GM12865 (cell line): ENCODE results near the gene KLHL29.

ENCODE experiments used
- DNase-seq: peaks from one replicate; pipeline ENCODE4 v3.0.0; 2010; ENCODE audit warnings: low read depth
- H3K4me3 ChIP-seq: 2 replicates; pipeline ENCODE4 v1.5.1; 2011; ENCODE audit warnings: mild to moderate bottlenecking, low read depth, low read length, control low read depth
- TF ChIP-seq, protein P1 (sequence below): IDR thresholded peaks from 2 replicates; pipeline ENCODE4 v1.5.1; 2011; ENCODE audit warnings: low read length, control low read depth, low read depth, inconsistent platforms; ENCODE audit not compliant: insufficient read depth; ENCODE audit errors: missing control alignments

The KLHL29 gene

DNA sequence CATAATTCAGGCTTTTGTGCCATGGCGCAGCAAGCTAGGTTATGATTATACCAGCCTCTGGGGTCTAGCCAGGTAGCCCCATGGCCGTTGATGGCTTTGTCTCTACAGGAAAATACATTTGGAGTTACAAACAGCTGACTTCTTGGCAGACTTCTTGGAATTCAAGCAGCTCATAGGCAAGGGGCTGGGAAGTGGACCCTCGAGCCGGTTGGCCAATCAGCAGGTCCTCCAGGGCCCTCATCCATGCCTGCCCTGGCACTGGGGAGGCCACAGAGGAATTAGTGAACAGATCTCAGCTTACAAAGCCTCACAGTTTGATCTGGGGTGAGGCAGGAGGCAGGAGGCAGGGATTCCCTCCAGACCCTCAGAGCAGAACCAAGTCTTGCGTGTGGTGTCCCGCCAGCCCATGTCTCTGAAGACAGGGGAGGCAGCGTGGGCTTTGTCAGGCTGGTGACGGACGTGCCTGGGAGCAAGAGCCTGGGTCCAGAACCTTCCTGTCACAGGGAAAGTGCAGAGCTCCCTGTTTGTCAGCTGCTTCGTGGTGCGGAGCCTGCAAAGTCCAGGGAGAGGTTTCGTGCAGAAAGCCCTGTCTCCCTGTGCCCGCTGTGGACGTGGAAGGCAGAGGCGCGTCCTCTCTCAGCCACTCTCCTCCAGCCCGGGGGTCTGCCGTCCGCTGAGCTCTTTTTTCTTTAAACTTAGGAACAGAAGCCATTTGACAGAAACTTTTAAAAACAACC is 131.7 kb downstream of the KLHL29 start:
- TF ChIP-seq, protein P1, sequence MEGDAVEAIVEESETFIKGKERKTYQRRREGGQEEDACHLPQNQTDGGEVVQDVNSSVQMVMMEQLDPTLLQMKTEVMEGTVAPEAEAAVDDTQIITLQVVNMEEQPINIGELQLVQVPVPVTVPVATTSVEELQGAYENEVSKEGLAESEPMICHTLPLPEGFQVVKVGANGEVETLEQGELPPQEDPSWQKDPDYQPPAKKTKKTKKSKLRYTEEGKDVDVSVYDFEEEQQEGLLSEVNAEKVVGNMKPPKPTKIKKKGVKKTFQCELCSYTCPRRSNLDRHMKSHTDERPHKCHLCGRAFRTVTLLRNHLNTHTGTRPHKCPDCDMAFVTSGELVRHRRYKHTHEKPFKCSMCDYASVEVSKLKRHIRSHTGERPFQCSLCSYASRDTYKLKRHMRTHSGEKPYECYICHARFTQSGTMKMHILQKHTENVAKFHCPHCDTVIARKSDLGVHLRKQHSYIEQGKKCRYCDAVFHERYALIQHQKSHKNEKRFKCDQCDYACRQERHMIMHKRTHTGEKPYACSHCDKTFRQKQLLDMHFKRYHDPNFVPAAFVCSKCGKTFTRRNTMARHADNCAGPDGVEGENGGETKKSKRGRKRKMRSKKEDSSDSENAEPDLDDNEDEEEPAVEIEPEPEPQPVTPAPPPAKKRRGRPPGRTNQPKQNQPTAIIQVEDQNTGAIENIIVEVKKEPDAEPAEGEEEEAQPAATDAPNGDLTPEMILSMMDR = no peak
- H3K4me3 ChIP-seq = no peak overlapping the region
- no peak for DNase-seq

DNA sequence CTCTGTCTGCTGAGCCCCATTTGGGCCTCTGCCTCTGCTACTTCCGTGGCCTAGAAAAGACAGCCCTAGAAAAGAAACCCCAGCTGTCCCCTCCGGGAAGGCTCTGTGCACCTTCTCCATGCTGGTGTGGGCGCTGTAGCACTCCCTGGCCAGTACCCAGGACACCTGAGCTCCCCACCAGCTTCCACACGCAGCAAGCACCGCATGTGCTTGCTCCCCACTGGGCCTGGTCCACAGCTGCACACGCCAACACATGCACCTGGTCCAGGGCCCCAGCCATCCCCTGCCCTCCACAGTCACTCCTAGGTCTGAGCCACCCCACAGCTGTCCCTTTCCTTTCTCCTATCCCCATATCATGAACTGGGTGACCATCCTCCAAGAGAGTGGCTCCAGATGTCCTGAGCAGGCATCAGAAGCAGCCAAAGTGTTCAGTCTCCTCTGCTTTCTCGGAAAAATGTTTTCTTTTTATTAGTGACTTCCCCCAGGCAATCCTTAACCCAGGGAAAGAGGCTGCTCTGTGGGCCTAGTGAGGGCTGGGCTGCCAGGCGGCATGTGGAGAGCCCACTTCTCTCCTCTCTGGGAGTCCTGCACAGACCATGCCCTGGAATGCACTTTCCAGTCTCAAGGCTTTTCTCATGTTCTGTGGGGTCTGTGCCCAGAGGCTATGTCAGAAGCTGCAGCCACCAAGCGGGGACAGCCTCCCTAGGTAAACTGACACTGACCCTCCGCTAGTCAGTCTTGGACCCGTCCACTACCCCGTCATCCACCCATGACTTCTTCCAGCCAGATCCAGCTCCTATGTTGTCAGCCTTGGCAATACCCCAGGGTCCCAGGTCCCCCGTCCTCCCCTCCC is 133.7 kb downstream of the KLHL29 start:
- TF ChIP-seq, protein P1 = no peak
- H3K4me3 ChIP-seq = no peak overlapping the region
- DNase-seq = no peak

DNA sequence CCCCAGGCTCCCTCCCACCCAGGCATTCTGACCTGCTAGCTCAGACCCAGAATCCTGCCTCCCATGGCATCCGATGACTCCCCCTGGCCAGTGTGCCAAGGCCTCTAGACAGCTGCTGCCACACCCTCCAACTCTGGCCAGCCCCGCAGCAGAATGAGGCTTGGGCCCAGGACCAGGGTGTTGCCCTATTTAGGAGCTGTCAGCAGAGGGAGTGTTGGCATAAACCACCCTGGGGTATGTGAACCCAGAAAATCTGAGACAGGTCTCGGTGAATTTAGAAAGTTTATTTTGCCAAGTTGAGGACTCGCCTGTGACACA is 134.3 kb downstream of the KLHL29 start:
- no peak overlapping the region for H3K4me3 ChIP-seq
- DNase-seq = no peak
- TF ChIP-seq, protein P1 = no peak

DNA sequence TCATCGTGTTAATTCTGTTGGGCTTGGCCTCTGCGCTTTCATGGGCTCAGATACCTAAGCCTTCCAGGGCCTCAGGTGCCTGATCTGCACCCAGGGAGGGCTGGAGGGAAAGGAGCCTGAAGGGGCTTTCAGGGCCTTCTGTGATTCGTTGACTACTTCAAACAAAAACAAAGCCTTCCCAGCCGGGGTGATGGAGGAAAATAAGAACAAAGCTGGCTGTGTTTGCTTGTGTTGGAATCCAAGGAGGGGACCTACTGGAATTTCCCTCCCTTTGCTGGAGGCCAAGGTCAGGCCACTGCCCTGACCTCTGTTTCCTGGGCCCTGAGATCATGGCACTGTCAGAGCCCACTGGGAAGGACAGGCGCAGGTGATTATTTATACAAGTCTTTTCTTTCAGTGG is 135.3 kb downstream of the KLHL29 start:
- TF ChIP-seq, protein P1 = no peak
- DNase-seq = no peak

DNA sequence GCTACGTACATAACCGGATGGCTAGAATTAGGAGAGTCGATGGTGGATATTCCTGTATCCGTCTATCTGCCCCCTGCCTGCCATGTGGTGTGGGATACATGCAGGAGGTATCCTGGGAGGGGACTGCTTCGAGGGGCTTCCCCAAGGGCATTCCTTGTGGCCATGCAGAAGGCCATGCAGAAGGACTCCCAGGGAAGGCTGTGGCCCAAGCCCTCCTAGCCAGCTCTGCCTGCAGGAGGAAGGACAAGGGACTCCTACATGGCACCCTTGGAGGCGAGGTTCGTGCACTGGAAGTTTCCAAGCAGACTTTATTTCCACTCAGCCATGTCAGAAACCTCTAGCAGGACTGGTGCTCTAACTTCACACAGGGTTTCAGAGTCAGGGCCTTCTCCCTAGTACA is 136.1 kb downstream of the KLHL29 start:
- DNase-seq = no peak
- TF ChIP-seq, protein P1 = no peak
- H3K4me3 ChIP-seq = no peak overlapping the region

More for the DNA sequence above, 135.3 kb downstream of the KLHL29 start:
- H3K4me3 ChIP-seq = no peak overlapping the region

DNA sequence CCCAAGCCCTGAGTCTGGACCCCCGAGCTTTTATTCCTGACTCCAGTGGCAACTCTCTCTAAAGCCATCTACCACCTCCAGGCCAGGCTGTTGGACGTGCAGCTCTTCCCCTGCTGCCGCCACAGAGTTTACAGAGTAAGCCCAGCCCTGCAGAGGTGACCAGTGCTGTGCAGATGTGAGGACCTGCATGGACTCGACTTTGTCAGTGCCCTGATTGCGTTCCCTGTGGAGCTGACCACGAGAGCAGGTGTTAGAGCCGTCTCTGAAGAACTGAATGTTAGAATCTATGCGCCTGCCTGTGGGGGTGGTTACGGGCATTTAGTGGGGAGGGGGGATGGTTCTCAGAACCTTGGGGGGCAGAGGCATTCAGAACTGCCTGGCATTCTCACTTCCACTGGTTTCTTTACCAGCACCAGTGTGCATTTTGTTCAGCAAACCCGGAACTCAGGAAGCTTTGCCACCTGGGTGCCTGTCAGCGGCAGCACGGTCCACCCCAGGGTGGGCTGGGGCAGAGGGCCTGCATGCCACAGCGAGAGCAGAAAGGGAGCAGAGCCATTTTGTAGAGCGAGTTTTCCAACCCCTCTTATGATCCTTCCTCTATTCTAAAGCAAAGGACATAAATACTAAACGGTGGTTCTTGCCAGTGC is 137.9 kb downstream of the KLHL29 start:
- DNase-seq = no peak
- no peak overlapping the region for H3K4me3 ChIP-seq
- TF ChIP-seq, protein P1 = no peak
